ENCODE measurements around the gene FGD5.

The FGD5 gene

GRCh38 chr3:14824646-14825045 is 5.9 kb downstream of the FGD5 start:
- no peak overlapping the region for H3K4me3 ChIP-seq (replicated peaks in 1 of 2; ENCODE audit: low read depth in 2 of 2, low read length in 2 of 2)
- DNase-seq (ENCODE audit: low read depth in 2 of 2), result no peak
- TF ChIP-seq CTCF (IDR thresholded peaks at IDR 0.05; ENCODE audit: low read depth, low read length), result no peak

- H3K4me3 ChIP-seq (replicated peaks in 1 of 2; ENCODE audit: low read depth in 2 of 2, low read length in 2 of 2), result no peak overlapping the region
- no peak for DNase-seq (ENCODE audit: low read depth in 2 of 2)
- TF ChIP-seq CTCF (IDR thresholded peaks at IDR 0.05; ENCODE audit: low read depth, low read length), result no peak
Observed at GRCh38 chr3:14826069-14826468, 7.3 kb downstream of the FGD5 start.

- DNase-seq (ENCODE audit: low read depth in 2 of 2), result no peak
- H3K4me3 ChIP-seq (replicated peaks in 1 of 2; ENCODE audit: low read depth in 2 of 2, low read length in 2 of 2), result no peak overlapping the region
- no peak for TF ChIP-seq CTCF (IDR thresholded peaks at IDR 0.05; ENCODE audit: low read depth, low read length)
Observed at GRCh38 chr3:14827776-14828175, 9.0 kb downstream of the FGD5 start.

GRCh38 chr3:14829811-14830210 is 11.0 kb downstream of the FGD5 start:
- DNase-seq (ENCODE audit: low read depth in 2 of 2), result no peak
- TF ChIP-seq CTCF (IDR thresholded peaks at IDR 0.05; ENCODE audit: low read depth, low read length), result no peak
- H3K4me3 ChIP-seq (replicated peaks in 1 of 2; ENCODE audit: low read depth in 2 of 2, low read length in 2 of 2), result no peak overlapping the region

GRCh38 chr3:14831916-14832450 is 13.2 kb downstream of the FGD5 start:
- no peak overlapping the region for H3K4me3 ChIP-seq (replicated peaks in 1 of 2; ENCODE audit: low read depth in 2 of 2, low read length in 2 of 2)
- TF ChIP-seq CTCF (IDR thresholded peaks at IDR 0.05; ENCODE audit: low read depth, low read length), result no peak
- DNase-seq (ENCODE audit: low read depth in 2 of 2), result no peak

- TF ChIP-seq CTCF (IDR thresholded peaks at IDR 0.05; ENCODE audit: low read depth, low read length), result no peak
- no peak overlapping the region for H3K4me3 ChIP-seq (replicated peaks in 1 of 2; ENCODE audit: low read depth in 2 of 2, low read length in 2 of 2)
- DNase-seq (ENCODE audit: low read depth in 2 of 2), result no peak
Observed at GRCh38 chr3:14832975-14833722, 14.4 kb downstream of the FGD5 start.
